ENCODE measurements around the gene BCKDK. TPM values are rescaled to one million over a fixed set of nuclear protein-coding genes. Genes with fewer than 3 reads are reported as not detected.

BCKDK gene
- total and polyA plus RNA-seq, 2 of the 13 experiments (the other 11 are each of a cell fraction or from before 2014, with no cell fraction given) = 24.9 to 42.6 TPM

- TF ChIP-seq FUBP1 (CRISPR knock-in tag; IDR thresholded peaks at IDR 0.05; ENCODE audit: borderline replicate concordance) (0 out of 2 replicates have a peak, but pooled peaks have one; percentile 44), HBP1 (CRISPR knock-in tag; IDR thresholded peaks at IDR 0.05; ENCODE audit: low read depth) (no peak), ZSCAN31 (CRISPR knock-in tag; IDR thresholded peaks at IDR 0.05; ENCODE audit: low read depth) (peak; percentile 55; the same call in 1 of the 2 replicates), KIAA2018 (CRISPR knock-in tag; IDR thresholded peaks at IDR 0.05; ENCODE audit: borderline replicate concordance) (0 out of 2 replicates have a peak, but pooled peaks have one; percentile 46), MYNN (CRISPR knock-in tag; IDR thresholded peaks at IDR 0.05; ENCODE audit: low read depth) (no peak; the same call in 1 of the 2 replicates), ZZZ3 (CRISPR knock-in tag; IDR thresholded peaks at IDR 0.05; ENCODE audit: borderline replicate concordance) (no peak; the same call in 1 of the 2 replicates), PITX1 (CRISPR knock-in tag; IDR thresholded peaks at IDR 0.05) (no peak), HOXA3 (CRISPR knock-in tag; IDR thresholded peaks at IDR 0.05) (peak; percentile 100), MED8 (CRISPR knock-in tag; IDR thresholded peaks at IDR 0.05; ENCODE audit: insufficient replicate concordance) (no peak), NFIB (CRISPR knock-in tag; IDR thresholded peaks at IDR 0.05; ENCODE audit: borderline replicate concordance) (no peak), ATF5 (CRISPR knock-in tag; IDR thresholded peaks at IDR 0.05; ENCODE audit: low read depth) (no peak), ZNF576 (CRISPR knock-in tag; IDR thresholded peaks at IDR 0.05) (no peak), GATA4 (IDR thresholded peaks at IDR 0.05; ENCODE audit: borderline replicate concordance, low read depth) (no peak)
Measured at GRCh38 chr16:31117384-31118222, 9.4 kb downstream of the BCKDK start, which contains the start of gene KAT8 (continued).
